ENCODE data around the gene KIF16B.

DNA sequence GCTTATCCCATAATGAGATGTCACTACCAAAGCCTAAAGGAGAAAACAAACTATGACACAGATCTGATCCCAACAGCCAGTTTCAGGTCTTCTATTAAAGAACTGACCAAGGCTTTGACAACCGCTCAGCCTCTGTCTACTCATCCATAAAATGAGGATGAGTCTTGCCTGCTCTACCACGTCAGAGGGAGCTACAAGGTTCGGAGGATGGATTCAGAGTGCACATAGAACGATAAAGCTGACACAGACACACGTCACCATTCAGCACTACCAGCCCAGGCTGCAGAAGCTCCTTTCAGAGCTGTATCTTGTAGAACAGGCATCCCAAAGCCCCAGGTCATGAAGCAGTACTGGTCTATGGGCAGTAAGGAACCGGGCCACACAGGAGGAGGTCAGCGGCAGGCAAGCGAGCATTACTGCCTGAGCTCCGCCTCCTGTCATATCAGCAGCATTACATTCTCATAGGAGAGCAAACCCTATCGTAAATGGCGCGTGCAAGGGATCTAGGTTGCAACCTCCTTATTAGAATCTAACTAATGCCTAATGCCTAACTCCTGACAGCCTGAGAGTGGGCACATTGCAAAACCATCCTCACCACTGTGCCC, 25.1 kb downstream of the KIF16B start:
- TF ChIP-seq ISL1 (CRISPR knock-in tag; IDR thresholded peaks at IDR 0.05) = no peak
- TF ChIP-seq CREB5 (CRISPR knock-in tag; IDR thresholded peaks at IDR 0.05; ENCODE audit: low read depth) = no peak

Data from SK-N-SH treated with all-trans-retinoic acid at 6 μM for 48 hours (cell line).